Activated effector memory CD4-positive, alpha-beta T cell treated with Interleukin-2 at 50 U/mL for 16 hours (primary cell): ENCODE data around the gene DSPP.
"Not testable (repeated sequence)": the region's sequence is repeated elsewhere in the genome, so short reads cannot be mapped to it uniquely, and the experiment has no call there.

Source experiments
- DNase-seq: peaks from one replicate; pipeline ENCODE4 v3.0.0-alpha.2; 2020

Gene DSPP

GRCh38 chr4:87608229-87608628 lies at the start of gene DSPP:
DSPP (plus strand) TSS chr4:87608529; CDS start chr4:87610909, 2,380 bp downstream.
- DNase-seq, result no peak

- peak; percentile 22 for DNase-seq
These were observed 49.1 kb upstream of the DSPP start for GRCh38 chr4:87559090-87559837.

GRCh38 chr4:87560802-87561201 lies 47.5 kb upstream of the DSPP start:
- DNase-seq, result no peak

- DNase-seq, result no peak
These were observed 42.6 kb upstream of the DSPP start for GRCh38 chr4:87565746-87566145.

- no peak for DNase-seq
These were observed 42.1 kb upstream of the DSPP start for GRCh38 chr4:87566276-87566675.

- DNase-seq, result no peak
These were observed 41.1 kb upstream of the DSPP start for GRCh38 chr4:87567191-87567590.

- no peak for DNase-seq
These were observed 38.0 kb upstream of the DSPP start for GRCh38 chr4:87570290-87570805.

- not testable (repeated sequence) for DNase-seq
These were observed 34.0 kb upstream of the DSPP start for GRCh38 chr4:87574376-87574775.

- DNase-seq, result no peak
These were observed 33.3 kb upstream of the DSPP start for GRCh38 chr4:87574996-87575395.

GRCh38 chr4:87575408-87575807 lies 32.9 kb upstream of the DSPP start:
- DNase-seq, result no peak

GRCh38 chr4:87575983-87576382 lies 32.3 kb upstream of the DSPP start:
- no peak for DNase-seq

- DNase-seq, result no peak
These were observed 28.9 kb upstream of the DSPP start for GRCh38 chr4:87579478-87579877.

- DNase-seq, result no peak
These were observed 28.3 kb upstream of the DSPP start for GRCh38 chr4:87580057-87580456.

- DNase-seq, result no peak
These were observed 24.0 kb upstream of the DSPP start for GRCh38 chr4:87584222-87584908.

GRCh38 chr4:87589531-87589930 lies 18.8 kb upstream of the DSPP start:
- no peak for DNase-seq

- DNase-seq, result no peak
These were observed 16.2 kb upstream of the DSPP start for GRCh38 chr4:87592124-87592523.

GRCh38 chr4:87601361-87601760 lies 7.0 kb upstream of the DSPP start:
- DNase-seq, result no peak

- no peak for DNase-seq
These were observed 6.1 kb downstream of the DSPP start for GRCh38 chr4:87614292-87614890.

GRCh38 chr4:87616268-87616667 lies 7.9 kb downstream of the DSPP start:
- no peak for DNase-seq

GRCh38 chr4:87620086-87620485 lies 11.8 kb downstream of the DSPP start:
- DNase-seq, result no peak

GRCh38 chr4:87620491-87620890 lies 12.2 kb downstream of the DSPP start:
- DNase-seq, result no peak

GRCh38 chr4:87622303-87622702 lies 14.0 kb downstream of the DSPP start:
- no peak for DNase-seq

- no peak for DNase-seq
These were observed 16.4 kb downstream of the DSPP start for GRCh38 chr4:87624698-87625097.

- DNase-seq, result no peak
These were observed 23.3 kb downstream of the DSPP start for GRCh38 chr4:87631668-87632067.
